Measurements from ENCODE around the gene VPS51. TPM values are rescaled to one million over a fixed set of nuclear protein-coding genes. Genes with fewer than 3 reads are reported as not detected.

VPS51 gene
- total RNA-seq, 6 donors from 2014 or later, result 102 to 531 (median 175) TPM

DNA sequence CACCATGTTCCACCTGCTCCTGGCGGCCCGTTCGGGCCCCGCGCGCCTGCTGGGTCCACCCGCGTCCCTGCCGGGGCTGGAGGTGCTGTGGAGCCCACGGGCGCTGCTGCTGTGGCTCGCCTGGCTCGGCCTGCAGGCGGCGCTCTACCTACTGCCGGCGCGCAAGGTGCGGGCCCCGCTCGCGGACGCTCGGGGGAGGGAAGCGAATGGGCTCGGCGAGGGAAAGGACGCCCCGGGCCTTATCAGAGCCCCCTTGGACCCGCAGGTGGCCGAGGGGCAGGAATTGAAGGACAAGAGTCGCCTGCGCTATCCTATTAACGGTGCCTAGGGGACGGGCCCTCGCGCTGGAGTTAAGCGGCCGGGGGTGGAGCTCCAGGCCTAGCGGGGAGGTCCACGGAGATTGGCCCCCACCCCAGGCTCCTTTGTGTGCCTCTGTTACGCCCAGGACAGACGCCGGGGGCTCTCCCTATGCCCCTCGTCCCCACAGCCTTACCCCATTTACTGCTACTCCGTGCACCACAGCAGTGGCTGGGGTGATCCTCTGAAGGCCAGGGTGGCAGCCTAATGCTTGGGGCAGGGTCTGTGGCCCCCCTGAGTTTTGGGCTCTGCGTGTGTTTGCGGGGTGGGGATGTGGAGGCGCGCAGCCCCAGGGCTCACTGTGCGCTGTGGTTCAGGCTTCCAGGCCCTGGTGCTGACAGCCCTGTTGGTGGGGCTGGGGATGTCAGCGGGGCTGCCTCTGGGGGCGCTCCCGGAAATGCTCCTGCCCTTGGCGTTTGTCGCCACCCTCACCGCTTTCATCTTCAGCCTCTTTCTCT is 16.7 kb downstream of the VPS51 start:
- WGBS, 2 donors, result 2 to 7% methylated on average over 3 to 33 of the region's 57 CpGs
- Histone ChIP-seq H3K4me3 (peak overlapping the region; percentile 36 to 73 (median 62)), H3K36me3 (peaks cover 6 to 29% (median 19%) of the 10 kb centered on the region in 4 donors), H3K27me3 (no peaks in the 10 kb centered on the region), H3K9me3 (no peaks in the 10 kb centered on the region), H3K4me1 (peaks cover 41 to 71% (median 61%) of the 10 kb centered on the region in 4 donors), H3K27ac (peak overlapping the region; percentile 16 to 82 (median 65))
- ATAC-seq (ENCODE audit: low FRiP score in 2 of 2) (peak; percentile 56 to 74), DNase-seq (peak; percentile 74 to 95)
- TF ChIP-seq POLR2AphosphoS5 (IDR thresholded peaks at IDR 0.05) (peak; percentile 18 to 22), CTCF (IDR thresholded peaks at IDR 0.05) (peak; percentile 85 to 96 (median 94)), POLR2A (IDR thresholded peaks at IDR 0.05) (peak in 1 of 4 donors; percentile 38), EP300 (IDR thresholded peaks at IDR 0.05) (no peak)

DNA sequence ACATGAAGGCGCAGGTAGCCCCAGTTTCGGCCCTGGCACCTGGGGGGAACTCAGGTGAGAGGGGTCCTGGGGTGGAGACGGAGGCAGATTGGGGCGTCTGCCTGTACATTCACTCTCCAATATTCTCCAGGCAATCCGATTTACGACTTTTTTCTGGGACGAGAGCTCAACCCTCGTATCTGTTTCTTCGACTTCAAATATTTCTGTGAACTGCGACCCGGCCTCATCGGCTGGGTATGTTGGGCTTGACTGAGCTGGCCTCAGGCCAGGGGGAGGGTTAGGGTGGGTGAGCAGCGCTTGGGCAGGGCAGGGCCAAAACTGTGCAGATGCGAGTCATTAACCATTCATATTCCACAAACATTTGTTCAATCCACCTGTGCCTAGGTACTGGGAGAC is 17.3 kb downstream of the VPS51 start:
- 21 to 32% methylated on average over 13 to 14 of the region's 14 CpGs for WGBS, 2 donors
- peaks cover 44 to 75% (median 62%) of the 10 kb centered on the region in 4 donors for H3K4me1 ChIP-seq
- no peak for ATAC-seq (ENCODE audit: low FRiP score in 2 of 2)
- no peaks in the 10 kb centered on the region for H3K27me3 ChIP-seq
- no peaks in the 10 kb centered on the region for H3K9me3 ChIP-seq
- peaks cover under 1 to 28% (median 16%) of the 10 kb centered on the region in 4 donors for H3K36me3 ChIP-seq
- H3K4me3 ChIP-seq, result peak overlapping the region in 3 of 4 donors; percentile 55 to 73 (median 68)
- H3K27ac ChIP-seq, result peak overlapping the region in 2 of 4 donors; percentile 77 to 82
- DNase-seq, result no peak
- TF ChIP-seq CTCF (IDR thresholded peaks at IDR 0.05) (no peak), POLR2AphosphoS5 (IDR thresholded peaks at IDR 0.05) (no peak), EP300 (IDR thresholded peaks at IDR 0.05) (no peak), POLR2A (IDR thresholded peaks at IDR 0.05) (no peak)

DNA sequence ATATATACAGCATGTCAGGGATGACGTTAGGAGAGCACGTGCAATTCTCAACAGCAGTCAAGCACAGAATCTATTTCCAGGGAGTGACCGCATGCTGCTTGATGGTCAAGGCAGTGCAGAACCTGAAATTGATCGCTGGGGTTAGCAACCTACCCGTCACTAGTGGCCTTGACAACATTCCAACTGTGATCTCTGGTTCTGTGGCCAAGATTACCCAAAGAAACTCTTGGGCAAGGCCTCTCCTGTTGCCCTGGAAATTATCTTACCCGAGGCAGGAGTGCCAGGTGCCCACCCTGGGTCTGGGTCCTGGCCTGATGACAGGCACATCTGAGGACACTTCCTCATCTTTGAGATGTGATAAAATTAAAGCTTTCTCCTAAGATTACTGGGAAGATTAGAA is 17.8 kb downstream of the VPS51 start:
- Histone ChIP-seq H3K9me3 (no peaks in the 10 kb centered on the region), H3K27ac (no peak overlapping the region), H3K4me3 (no peak overlapping the region), H3K36me3 (peaks cover 0 to 28% (median 14%) of the 10 kb centered on the region in 4 donors), H3K27me3 (no peaks in the 10 kb centered on the region), H3K4me1 (peaks cover 44 to 76% (median 61%) of the 10 kb centered on the region in 4 donors)
- TF ChIP-seq POLR2AphosphoS5 (IDR thresholded peaks at IDR 0.05) (no peak), POLR2A (IDR thresholded peaks at IDR 0.05) (no peak), EP300 (IDR thresholded peaks at IDR 0.05) (no peak), CTCF (IDR thresholded peaks at IDR 0.05) (no peak)
- ATAC-seq (ENCODE audit: low FRiP score in 2 of 2) (no peak), DNase-seq (no peak)
- 76 to 77% methylated on average over 6 of the region's 6 CpGs for WGBS, 2 donors

GRCh38 chr11:65114538-65115171 is 18.6 kb downstream of the VPS51 start:
- H3K27me3 ChIP-seq, result no peaks in the 10 kb centered on the region
- H3K9me3 ChIP-seq, result no peaks in the 10 kb centered on the region
- WGBS, 2 donors, result 83 to 91% methylated on average over 5 to 11 of the region's 11 CpGs
- H3K36me3 ChIP-seq, result peaks cover 0 to 28% (median 15%) of the 10 kb centered on the region in 4 donors
- H3K4me3 ChIP-seq, result no peak overlapping the region
- ATAC-seq (ENCODE audit: low FRiP score in 2 of 2) (no peak), DNase-seq (no peak)
- no peak overlapping the region for H3K27ac ChIP-seq
- TF ChIP-seq EP300 (IDR thresholded peaks at IDR 0.05), result no peak
- H3K4me1 ChIP-seq, result peaks cover 44 to 79% (median 54%) of the 10 kb centered on the region in 4 donors

DNA sequence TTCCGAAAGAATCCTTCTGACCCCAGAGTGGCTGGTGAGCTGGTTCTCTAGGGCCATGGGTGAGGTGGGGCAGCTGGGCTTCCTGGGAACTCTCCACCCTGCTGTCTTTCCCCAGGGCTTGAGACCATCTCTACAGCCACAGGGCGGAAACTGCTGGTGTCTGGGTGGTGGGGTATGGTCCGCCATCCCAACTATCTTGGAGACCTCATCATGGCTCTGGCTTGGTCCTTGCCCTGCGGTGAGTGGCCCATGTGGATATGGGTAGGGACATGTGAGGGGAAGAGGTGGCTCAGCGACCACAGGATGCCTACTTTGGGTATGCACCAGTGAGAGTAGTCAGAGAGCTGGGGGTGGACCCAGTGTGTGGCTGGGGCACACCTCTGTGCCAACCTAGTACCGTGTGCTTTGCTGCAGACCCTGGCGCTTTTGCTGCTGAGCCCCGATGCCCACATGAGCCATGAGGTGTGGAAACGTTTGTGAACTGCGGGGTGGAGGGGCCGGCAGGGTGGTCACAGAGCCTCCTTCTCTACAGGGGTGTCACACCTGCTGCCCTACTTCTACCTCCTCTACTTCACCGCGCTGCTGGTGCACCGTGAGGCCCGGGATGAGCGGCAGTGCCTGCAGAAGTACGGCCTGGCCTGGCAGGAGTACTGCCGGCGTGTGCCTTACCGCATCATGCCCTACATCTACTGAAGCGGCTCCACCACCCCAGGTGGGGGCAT is 19.5 kb downstream of the VPS51 start:
- Histone ChIP-seq H3K27ac (no peak overlapping the region), H3K4me1 (peaks cover 43 to 77% (median 50%) of the 10 kb centered on the region in 4 donors), H3K27me3 (no peaks in the 10 kb centered on the region), H3K36me3 (peaks cover 8 to 35% (median 23%) of the 10 kb centered on the region in 4 donors), H3K9me3 (no peaks in the 10 kb centered on the region), H3K4me3 (no peak overlapping the region)
- DNase-seq, result no peak
- 94% methylated on average over 20 to 21 of the region's 21 CpGs for WGBS, 2 donors
- no peak for TF ChIP-seq POLR2AphosphoS5 (IDR thresholded peaks at IDR 0.05)
- no peak for TF ChIP-seq POLR2A (IDR thresholded peaks at IDR 0.05)
- TF ChIP-seq CTCF (IDR thresholded peaks at IDR 0.05), result no peak
- no peak for TF ChIP-seq EP300 (IDR thresholded peaks at IDR 0.05)
- ATAC-seq (ENCODE audit: low FRiP score in 2 of 2), result no peak
